ENCODE measurements around the gene ROPN1B. TPM values are rescaled to one million over a fixed set of nuclear protein-coding genes. Genes with fewer than 3 reads are reported as not detected.
A peak's percentile ranks its signal among the peaks of the same experiment; 100 is the strongest.
"Not testable (repeated sequence)": the region's sequence is repeated elsewhere in the genome, so short reads cannot be mapped to it uniquely, and the experiment has no call there.

Gene ROPN1B
- total and polyA plus RNA-seq, 5 donors, result 2.0 to 4.8 (median 3.7) TPM

DNA sequence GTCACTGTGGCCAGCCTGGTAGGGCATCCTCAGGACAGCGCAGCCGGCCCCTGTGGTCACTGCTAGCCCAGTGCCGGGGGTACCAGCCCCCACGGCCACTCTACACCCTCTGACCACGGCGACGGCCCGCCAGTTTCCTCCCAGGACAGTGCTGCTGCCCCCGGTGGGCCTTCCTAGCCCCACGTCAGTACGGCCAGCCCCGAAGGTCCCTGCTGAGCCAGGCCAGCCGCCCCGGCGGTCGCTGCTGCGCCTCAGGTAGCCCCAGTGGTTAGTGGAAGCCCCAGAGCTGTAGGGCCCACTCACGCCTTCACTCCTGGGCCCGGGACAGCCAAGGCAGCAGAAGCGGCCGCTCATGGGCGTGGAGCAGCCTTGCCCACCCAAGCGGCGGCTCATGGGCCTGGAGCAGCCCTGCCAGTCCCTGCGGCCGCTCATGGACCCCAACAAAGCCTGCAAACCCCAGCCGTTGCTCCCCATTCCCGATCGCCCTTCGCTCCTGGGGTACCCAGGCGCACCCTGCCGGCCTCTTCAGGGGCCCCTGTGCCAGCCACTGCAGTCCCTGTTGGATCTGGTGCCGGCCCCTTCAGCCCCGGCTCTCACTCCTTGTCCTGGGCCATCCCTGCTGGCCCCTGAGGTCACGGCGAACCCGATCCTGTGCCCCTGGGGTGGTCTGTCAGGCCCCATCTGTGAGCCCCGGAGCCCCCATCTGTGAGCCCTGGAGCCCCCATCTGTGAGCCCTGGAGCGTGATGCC is 9.5 kb upstream of the ROPN1B start:
- Histone ChIP-seq H3K27ac (ENCODE audit: low read length) (no peak overlapping the region), H3K9me3 (ENCODE audit: control insufficient read depth, low read length) (no peaks in the 10 kb centered on the region), H3K4me3 (ENCODE audit: low read length) (no peak overlapping the region), H3K4me1 (ENCODE audit: control insufficient read depth, insufficient read depth, low read length) (no peaks in the 10 kb centered on the region), H3K27me3 (ENCODE audit: control insufficient read depth, insufficient read depth) (no peaks in the 10 kb centered on the region)
- DNase-seq, result peak in 2 of 3 donors; percentile 48 to 58
- ATAC-seq, result peak; percentile 26 to 27
- 95% methylated on average over 39 of the region's 39 CpGs for WGBS
- intact Hi-C loops (cut with DNase I), result no loop called here

GRCh38 chr3:125960066-125960424 is 8.9 kb upstream of the ROPN1B start:
- no peak overlapping the region for H3K4me3 ChIP-seq (ENCODE audit: low read length)
- DNase-seq, result no peak
- ATAC-seq, result no peak
- no peak overlapping the region for H3K27ac ChIP-seq (ENCODE audit: low read length)
- H3K27me3 ChIP-seq (ENCODE audit: control insufficient read depth, insufficient read depth), result no peaks in the 10 kb centered on the region
- H3K4me1 ChIP-seq (ENCODE audit: control insufficient read depth, insufficient read depth, low read length), result no peaks in the 10 kb centered on the region
- intact Hi-C loops (cut with DNase I), result no loop called here
- no peaks in the 10 kb centered on the region for H3K9me3 ChIP-seq (ENCODE audit: control insufficient read depth, low read length)
- 95% methylated on average over 14 of the region's 14 CpGs for WGBS

DNA sequence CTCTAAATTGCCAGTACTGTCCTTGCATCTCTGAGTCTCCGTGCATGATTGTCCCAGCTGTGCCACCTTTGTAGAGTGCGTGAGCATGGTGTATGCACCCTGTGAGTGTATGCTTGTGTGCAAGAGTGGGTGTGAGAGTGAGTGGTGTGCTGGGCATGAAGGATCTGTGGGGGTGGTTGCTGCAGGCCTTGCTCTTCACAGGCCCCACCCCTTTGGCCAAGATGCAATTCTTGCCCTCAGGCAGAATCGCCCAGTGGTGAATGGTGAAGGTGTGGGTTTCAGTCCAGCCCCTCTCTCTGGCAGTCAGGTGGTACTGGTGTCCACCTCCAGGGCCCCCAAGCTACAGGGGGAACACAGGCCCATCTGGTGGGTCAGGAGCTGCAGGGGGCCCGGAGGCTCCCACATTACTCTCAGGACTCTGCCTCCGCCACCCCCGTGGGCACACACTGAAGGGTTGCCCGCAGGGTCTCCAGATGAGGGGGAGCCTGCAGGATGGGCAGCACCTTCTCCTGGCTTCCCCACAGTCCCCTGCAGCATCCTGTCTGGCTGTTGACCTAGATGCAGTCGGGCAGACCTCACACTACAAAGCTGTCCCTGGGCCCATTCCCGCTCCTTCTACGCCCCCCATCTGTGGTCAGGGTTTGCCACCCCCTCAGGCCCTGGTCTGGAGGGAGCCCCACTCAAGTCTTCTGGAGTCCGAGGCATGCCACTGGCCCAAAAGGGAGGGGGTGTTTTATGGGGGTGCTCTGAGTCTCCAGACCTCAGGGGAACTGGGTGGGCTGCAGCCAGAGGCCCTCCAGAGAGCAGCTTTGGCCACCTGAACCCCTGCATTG is 8.3 kb upstream of the ROPN1B start:
- WGBS, result 87% methylated on average over 11 of the region's 11 CpGs
- H3K4me3 ChIP-seq (ENCODE audit: low read length), result no peak overlapping the region
- no peaks in the 10 kb centered on the region for H3K4me1 ChIP-seq (ENCODE audit: control insufficient read depth, insufficient read depth, low read length)
- DNase-seq (peak in 2 of 3 donors; percentile 16 to 35), ATAC-seq (no peak)
- intact Hi-C loops (cut with DNase I), result no loop called here
- H3K27ac ChIP-seq (ENCODE audit: low read length), result no peak overlapping the region
- H3K27me3 ChIP-seq (ENCODE audit: control insufficient read depth, insufficient read depth), result no peaks in the 10 kb centered on the region
- H3K9me3 ChIP-seq (ENCODE audit: control insufficient read depth, low read length), result no peaks in the 10 kb centered on the region

DNA sequence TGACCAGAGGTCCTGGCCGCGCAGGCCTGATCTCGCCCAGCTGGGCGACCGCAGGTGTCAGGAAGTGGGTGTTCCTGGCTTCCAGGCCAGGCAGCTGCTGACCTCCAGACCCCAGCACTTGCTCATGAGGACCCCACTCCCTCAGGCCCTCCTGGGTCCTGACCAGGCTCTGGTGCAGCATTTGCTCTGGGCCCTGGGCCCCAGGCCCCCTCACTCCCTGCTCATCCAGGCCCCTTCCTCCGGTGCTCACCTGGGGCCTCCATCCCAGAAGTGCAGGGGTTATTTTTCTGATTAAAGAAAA is 7.7 kb upstream of the ROPN1B start:
- Histone ChIP-seq H3K27ac (ENCODE audit: low read length) (no peak overlapping the region), H3K4me1 (ENCODE audit: control insufficient read depth, insufficient read depth, low read length) (no peaks in the 10 kb centered on the region), H3K9me3 (ENCODE audit: control insufficient read depth, low read length) (no peaks in the 10 kb centered on the region), H3K27me3 (ENCODE audit: control insufficient read depth, insufficient read depth) (no peaks in the 10 kb centered on the region), H3K4me3 (ENCODE audit: low read length) (no peak overlapping the region)
- no peak for ATAC-seq
- intact Hi-C loops (cut with DNase I), result no loop called here
- DNase-seq, result peak in 1 of 3 donors; percentile 50
- 89% methylated on average over 6 of the region's 6 CpGs for WGBS

DNA sequence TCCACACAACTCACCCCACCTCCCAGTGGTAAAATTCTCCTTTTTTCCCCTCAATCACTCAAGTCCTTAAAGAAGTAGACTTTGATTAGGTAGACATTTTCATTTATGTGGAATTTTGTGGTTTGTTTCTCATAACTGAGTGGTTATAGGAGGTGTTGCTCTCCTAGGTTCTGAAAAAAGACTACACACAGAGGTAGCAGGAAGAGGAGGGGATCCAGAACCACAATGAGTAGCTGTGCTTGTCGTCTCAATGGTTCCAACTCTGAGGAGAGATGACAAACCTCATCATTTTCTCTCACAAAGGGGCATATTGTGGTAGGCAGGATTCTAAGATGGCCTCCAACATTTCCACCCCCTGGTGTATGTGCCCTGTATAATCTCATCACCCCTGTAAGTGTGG is 5.1 kb upstream of the ROPN1B start:
- ATAC-seq; H3K27ac ChIP-seq (ENCODE audit: low read length); DNase-seq; H3K4me1 ChIP-seq (ENCODE audit: control insufficient read depth, insufficient read depth, low read length); H3K4me3 ChIP-seq (ENCODE audit: low read length); intact Hi-C loops (cut with DNase I); H3K9me3 ChIP-seq (ENCODE audit: control insufficient read depth, low read length); H3K27me3 ChIP-seq (ENCODE audit: control insufficient read depth, insufficient read depth): not testable (repeated sequence)
- 55% methylated on average over 1 of the region's 1 CpG for WGBS

DNA sequence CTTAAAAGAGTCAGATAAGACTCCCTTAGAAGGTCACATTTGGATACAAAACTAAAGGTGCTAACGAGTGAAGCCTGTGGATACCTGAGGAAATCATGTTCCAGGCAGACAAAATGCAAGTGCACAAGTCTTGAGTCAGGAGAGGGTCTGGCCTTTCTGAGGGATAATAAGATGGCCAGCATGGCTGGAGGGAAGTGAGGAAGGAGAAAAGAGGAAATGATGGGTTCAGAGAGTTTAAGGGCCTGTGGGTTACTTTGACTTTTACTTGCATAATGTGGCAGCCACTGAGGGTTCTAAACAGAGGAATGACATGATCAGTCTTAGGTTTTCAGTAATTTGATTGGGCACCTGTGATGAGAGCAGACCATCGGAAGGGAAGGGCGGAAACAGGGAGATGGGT is 3.5 kb upstream of the ROPN1B start:
- intact Hi-C loops (cut with DNase I), result no loop called here
- Histone ChIP-seq H3K9me3 (ENCODE audit: control insufficient read depth, low read length) (no peaks in the 10 kb centered on the region), H3K27ac (ENCODE audit: low read length) (no peak overlapping the region), H3K4me3 (ENCODE audit: low read length) (no peak overlapping the region), H3K27me3 (ENCODE audit: control insufficient read depth, insufficient read depth) (no peaks in the 10 kb centered on the region), H3K4me1 (ENCODE audit: control insufficient read depth, insufficient read depth, low read length) (no peaks in the 10 kb centered on the region)
- ATAC-seq, result no peak
- WGBS, result 87% methylated on average over 3 of the region's 3 CpGs
- DNase-seq, result no peak

DNA sequence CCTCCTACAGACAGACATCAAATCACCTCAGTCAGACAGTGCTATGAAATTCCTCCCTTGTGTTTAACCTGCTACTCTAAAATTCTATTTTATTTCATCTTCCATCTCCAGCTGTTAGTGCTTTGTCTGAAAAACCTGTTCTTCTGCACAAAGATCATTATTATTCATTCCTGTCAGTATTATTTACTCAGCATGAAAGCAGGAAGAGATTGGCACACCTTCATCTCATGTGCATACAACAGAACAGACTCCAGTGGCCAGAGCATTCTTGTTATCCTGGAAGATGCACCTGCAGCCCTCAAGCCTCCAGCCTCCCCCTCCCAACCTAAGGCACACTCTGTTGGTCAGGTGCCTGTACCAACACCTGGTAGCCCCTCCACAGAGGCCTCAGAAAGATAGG is 1.8 kb upstream of the ROPN1B start:
- H3K27me3 ChIP-seq (ENCODE audit: control insufficient read depth, insufficient read depth), result no peaks in the 10 kb centered on the region
- intact Hi-C loops (cut with DNase I), result no loop called here
- no peak overlapping the region for H3K27ac ChIP-seq (ENCODE audit: low read length)
- ATAC-seq, result no peak
- H3K4me1 ChIP-seq (ENCODE audit: control insufficient read depth, insufficient read depth, low read length), result no peaks in the 10 kb centered on the region
- no peak overlapping the region for H3K4me3 ChIP-seq (ENCODE audit: low read length)
- H3K9me3 ChIP-seq (ENCODE audit: control insufficient read depth, low read length), result no peaks in the 10 kb centered on the region
- no peak for DNase-seq

GRCh38 chr3:125968121-125968520 is 857 bp upstream of the ROPN1B start:
- not testable (repeated sequence) for H3K27me3 ChIP-seq (ENCODE audit: control insufficient read depth, insufficient read depth); ATAC-seq
- 92% methylated on average over 2 of the region's 2 CpGs for WGBS

GRCh38 chr3:125971997-125972944 is 3.3 kb downstream of the ROPN1B start:
- H3K27me3 ChIP-seq (ENCODE audit: control insufficient read depth, insufficient read depth); H3K4me1 ChIP-seq (ENCODE audit: control insufficient read depth, insufficient read depth, low read length); H3K9me3 ChIP-seq (ENCODE audit: control insufficient read depth, low read length); H3K27ac ChIP-seq (ENCODE audit: low read length); intact Hi-C loops (cut with DNase I): not testable (repeated sequence)
- ATAC-seq (peak; percentile 87 to 88), DNase-seq (peak in 2 of 3 donors; percentile 50 to 70)
- 2% methylated on average over 29 of the region's 31 CpGs for WGBS
- H3K4me3 ChIP-seq (ENCODE audit: low read length), result peak overlapping the region; percentile 37

More at GRCh38 chr3:125968121-125968520, 857 bp upstream of the ROPN1B start:
- H3K4me3 ChIP-seq (ENCODE audit: low read length); intact Hi-C loops (cut with DNase I); H3K9me3 ChIP-seq (ENCODE audit: control insufficient read depth, low read length); H3K4me1 ChIP-seq (ENCODE audit: control insufficient read depth, insufficient read depth, low read length); H3K27ac ChIP-seq (ENCODE audit: low read length); DNase-seq: not testable (repeated sequence)

DNA sequence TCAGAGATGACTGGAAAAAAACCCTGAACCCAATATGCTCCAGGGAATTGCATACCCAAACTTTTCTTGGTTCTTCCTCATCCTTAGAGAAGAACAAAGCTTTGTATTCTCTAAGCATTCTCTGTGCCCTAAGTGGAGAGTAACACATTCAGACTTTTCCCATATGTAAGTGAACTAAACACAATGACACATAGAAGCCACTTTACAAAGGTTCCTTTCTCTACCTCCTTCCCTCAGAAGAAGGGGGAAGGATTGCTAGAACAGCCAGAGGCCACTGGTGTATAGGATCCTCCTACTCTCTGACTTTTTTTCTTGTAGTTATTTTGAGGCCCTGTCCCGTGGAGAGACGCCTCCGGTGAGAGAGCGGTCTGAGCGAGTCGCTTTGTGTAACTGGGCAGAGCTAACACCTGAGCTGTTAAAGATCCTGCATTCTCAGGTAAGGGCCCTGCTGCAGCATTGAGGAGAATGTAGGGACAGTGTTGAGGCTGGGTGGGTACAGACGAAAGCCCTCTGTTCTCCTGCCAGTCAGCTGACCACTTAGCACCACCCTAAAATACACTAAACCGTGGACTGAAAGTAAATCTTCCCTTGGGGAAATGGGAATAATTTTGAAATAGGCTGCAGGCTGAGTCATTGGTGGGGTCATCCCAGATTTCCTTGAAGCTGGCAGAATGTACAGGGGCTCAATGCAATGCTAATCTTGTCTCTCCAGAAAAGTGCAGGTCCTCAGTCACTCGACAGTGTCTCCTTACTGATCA is 6.4 kb downstream of the ROPN1B start:
- intact Hi-C loops (cut with DNase I); H3K4me1 ChIP-seq (ENCODE audit: control insufficient read depth, insufficient read depth, low read length); DNase-seq; ATAC-seq; H3K4me3 ChIP-seq (ENCODE audit: low read length); H3K9me3 ChIP-seq (ENCODE audit: control insufficient read depth, low read length); H3K27me3 ChIP-seq (ENCODE audit: control insufficient read depth, insufficient read depth); H3K27ac ChIP-seq (ENCODE audit: low read length): not testable (repeated sequence)
- WGBS, result 59% methylated on average over 9 of the region's 9 CpGs
